ENCODE results near the gene CDK6. TPM values are rescaled to one million over a fixed set of nuclear protein-coding genes. Genes with fewer than 3 reads are reported as not detected.
A peak's percentile ranks its signal among the peaks of the same experiment; 100 is the strongest.

CDK6 gene
- total RNA-seq, 1 experiment from 2014 or later, result 124 TPM

- H3K27ac Mint-ChIP-seq (ENCODE audit: low read depth, unreplicated experiment), result peak overlapping the region; percentile 39
- ChIA-PET CTCF (interaction anchor here (1.6 kb wide), 1 partner anchor 23 kb away, joined by 12 read pairs; no protein-coding TSS in a partner anchor), POLR2A (interaction anchor here (1.7 to 2.8 kb wide), 2 partner anchors 9 to 189 kb away, joined by 3 to 29 read pairs; no protein-coding TSS in a partner anchor)
- H3K9me3 Mint-ChIP-seq (ENCODE audit: unreplicated experiment), result no peaks in the 10 kb centered on the region
- H3K4me3 Mint-ChIP-seq (ENCODE audit: unreplicated experiment), result no peak overlapping the region
- no TSS peak for BruUV-seq (replicated peaks)
- peaks cover 34% of the 10 kb centered on the region for H3K4me1 Mint-ChIP-seq (ENCODE audit: insufficient read depth, unreplicated experiment)
- TF ChIP-seq CTCF (IDR thresholded peaks at IDR 0.05; ENCODE audit: unreplicated experiment), result no peak
- DNase-seq (ENCODE audit: unreplicated experiment), result no peak
- H3K36me3 Mint-ChIP-seq (ENCODE audit: insufficient read depth, unreplicated experiment), result peaks cover 22% of the 10 kb centered on the region
- intact Hi-C loops (cut with micrococcal nuclease), result no loop called here
- no peaks in the 10 kb centered on the region for H3K27me3 Mint-ChIP-seq (ENCODE audit: insufficient read depth, unreplicated experiment)
These were observed 192.6 kb downstream of the CDK6 start for GRCh38 chr7:92643821-92644220.

- BruUV-seq (replicated peaks), result no TSS peak
- POLR2A ChIA-PET, result no interaction called here
These were observed 194.4 kb downstream of the CDK6 start for GRCh38 chr7:92641921-92642511.

DNA sequence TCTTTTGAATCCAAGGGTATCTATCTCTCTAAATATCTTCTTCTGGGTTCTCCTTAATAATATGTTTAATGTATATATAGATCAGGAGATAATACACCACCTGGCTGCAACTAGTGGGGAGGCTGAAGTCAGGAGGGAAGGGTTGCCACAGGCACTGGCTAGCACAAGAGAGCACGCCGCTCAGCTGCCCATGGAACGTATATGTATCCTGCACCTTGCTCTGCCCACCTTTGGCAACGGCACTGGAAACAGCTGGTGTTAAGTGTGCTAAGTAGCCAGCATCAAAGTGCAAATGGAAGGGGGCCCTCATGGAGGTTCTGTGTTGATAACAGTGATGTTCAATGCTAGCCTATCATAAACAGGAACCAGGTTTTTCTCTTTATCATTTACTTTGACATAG, 196.4 kb downstream of the CDK6 start:
- H3K4me1 Mint-ChIP-seq (ENCODE audit: insufficient read depth, unreplicated experiment), result peaks cover 22% of the 10 kb centered on the region
- no peak overlapping the region for H3K27ac Mint-ChIP-seq (ENCODE audit: low read depth, unreplicated experiment)
- H3K4me3 Mint-ChIP-seq (ENCODE audit: unreplicated experiment), result no peak overlapping the region
- no peaks in the 10 kb centered on the region for H3K27me3 Mint-ChIP-seq (ENCODE audit: insufficient read depth, unreplicated experiment)
- no peak for DNase-seq (ENCODE audit: unreplicated experiment)
- TF ChIP-seq CTCF (IDR thresholded peaks at IDR 0.05; ENCODE audit: unreplicated experiment), result no peak
- CTCF ChIA-PET, result interaction anchor here (1.3 kb wide), 1 partner anchor 19 kb away, joined by 4 read pairs; no protein-coding TSS in a partner anchor
- no peaks in the 10 kb centered on the region for H3K9me3 Mint-ChIP-seq (ENCODE audit: unreplicated experiment)
- peaks cover 17% of the 10 kb centered on the region for H3K36me3 Mint-ChIP-seq (ENCODE audit: insufficient read depth, unreplicated experiment)
- POLR2A ChIA-PET, result interaction anchor here (0.5 kb wide), 1 partner anchor 415 kb away, joined by 3 read pairs; no protein-coding TSS in a partner anchor
- BruUV-seq (replicated peaks), result no TSS peak
- intact Hi-C loops (cut with micrococcal nuclease), result no loop called here

More at GRCh38 chr7:92641921-92642511, 194.4 kb downstream of the CDK6 start:
- intact Hi-C loops (cut with micrococcal nuclease), result no loop called here
- Mint-ChIP-seq H3K27ac (ENCODE audit: low read depth, unreplicated experiment) (peak overlapping the region; percentile 86), H3K9me3 (ENCODE audit: unreplicated experiment) (no peaks in the 10 kb centered on the region), H3K4me3 (ENCODE audit: unreplicated experiment) (no peak overlapping the region), H3K4me1 (ENCODE audit: insufficient read depth, unreplicated experiment) (peaks cover 30% of the 10 kb centered on the region), H3K27me3 (ENCODE audit: insufficient read depth, unreplicated experiment) (no peaks in the 10 kb centered on the region), H3K36me3 (ENCODE audit: insufficient read depth, unreplicated experiment) (peaks cover 20% of the 10 kb centered on the region)
- TF ChIP-seq CTCF (IDR thresholded peaks at IDR 0.05; ENCODE audit: unreplicated experiment), result no peak
- CTCF ChIA-PET, result interaction anchor here (1.0 to 1.7 kb wide), 2 partner anchors 19 to 21 kb away, joined by 4 read pairs; no protein-coding TSS in a partner anchor
- no peak for DNase-seq (ENCODE audit: unreplicated experiment)

GRCh38 chr7:92639213-92639896, 197.0 kb downstream of the CDK6 start:
- no peak overlapping the region for H3K27ac Mint-ChIP-seq (ENCODE audit: low read depth, unreplicated experiment)
- peaks cover 23% of the 10 kb centered on the region for H3K4me1 Mint-ChIP-seq (ENCODE audit: insufficient read depth, unreplicated experiment)
- no peaks in the 10 kb centered on the region for H3K9me3 Mint-ChIP-seq (ENCODE audit: unreplicated experiment)
- no TSS peak for BruUV-seq (replicated peaks)
- POLR2A ChIA-PET, result interaction anchor here (0.5 kb wide), 1 partner anchor 415 kb away, joined by 3 read pairs; no protein-coding TSS in a partner anchor
- TF ChIP-seq CTCF (IDR thresholded peaks at IDR 0.05; ENCODE audit: unreplicated experiment), result no peak
- CTCF ChIA-PET, result interaction anchor here (0.5 kb wide), 1 partner anchor 456 kb away, joined by 3 read pairs; no protein-coding TSS in a partner anchor
- H3K36me3 Mint-ChIP-seq (ENCODE audit: insufficient read depth, unreplicated experiment), result peaks cover 17% of the 10 kb centered on the region
- H3K27me3 Mint-ChIP-seq (ENCODE audit: insufficient read depth, unreplicated experiment), result no peaks in the 10 kb centered on the region
- intact Hi-C loops (cut with micrococcal nuclease), result no loop called here
- DNase-seq (ENCODE audit: unreplicated experiment), result no peak
- no peak overlapping the region for H3K4me3 Mint-ChIP-seq (ENCODE audit: unreplicated experiment)
